SK-N-SH (cell line): ENCODE data around the gene DES. TPM values are rescaled to one million over a fixed set of nuclear protein-coding genes. Genes with fewer than 3 reads are reported as not detected.

Source experiments
- CTCF ChIA-PET: fragments of 300-600, 350-600 bp; formaldehyde crosslinking; extraction: SDS; loops from one replicate; lab custom pipeline; 2021; lab: Yijun Ruan, JAX
- POLR2A ChIA-PET: fragments of 350-600 bp; sonication (Branson Sonifier 250); formaldehyde crosslinking; extraction: SDS; loops from one replicate; lab custom pipeline; 2020; ENCODE audit warnings: antibody characterized with exemption, inconsistent platforms; lab: Yijun Ruan, JAX
- DNase-seq: peaks from one replicate; pipeline ENCODE4 v3.0.0; 2012
- H2AFZ ChIP-seq: fragments of 200-600 bp; sonication (generic); 2 replicates; pipeline ENCODE4 v1.8.1; 2016; ENCODE audit warnings: antibody characterized with exemption, mild to moderate bottlenecking, low read depth
- H3F3A ChIP-seq: fragments of 200-600 bp; sonication (generic); replicated peaks from 2 replicates; pipeline ENCODE3; 2016; ENCODE audit warnings: antibody characterized with exemption, mild to moderate bottlenecking; ENCODE audit not compliant: insufficient read depth
- H3K27ac ChIP-seq, 2 experiments: fragments of 200-500 bp in 1 of 2; fragments of 200-600 bp in 1 of 2; sonication (Bioruptor generic) in 1 of 2; sonication (generic), shearing (Covaris generic) in 1 of 2; 2 replicates each; pipeline versions ENCODE4 v1.5.1 to v1.6.1; 2014 to 2016; ENCODE audit warnings: low read depth in 2 of 2, inconsistent platforms in 1 of 2, low read length in 1 of 2, mild to moderate bottlenecking in 1 of 2, mixed read lengths in 1 of 2
- H3K27me3 ChIP-seq: fragments of 200-600 bp; sonication (generic), shearing (Covaris generic); 2 replicates; pipeline ENCODE4 v1.6.1; 2016; ENCODE audit warnings: mixed run types; ENCODE audit not compliant: insufficient read depth
- H3K36me3 ChIP-seq, 2 experiments: fragments of 200-500 bp in 1 of 2; fragments of 200-600 bp in 1 of 2; sonication (Bioruptor generic) in 1 of 2; sonication (generic) in 1 of 2; replicated peaks in 1 of 2; 2 replicates each; pipeline versions ENCODE3 to v1.5.1; 2014 to 2016; ENCODE audit warnings: low read length in 1 of 2, mild to moderate bottlenecking in 1 of 2; ENCODE audit not compliant: insufficient read depth in 2 of 2, control insufficient read depth in 1 of 2
- H3K4me1 ChIP-seq, 2 experiments: fragments of 200-500 bp in 1 of 2; fragments of 200-600 bp in 1 of 2; sonication (Bioruptor generic) in 1 of 2; sonication (generic), shearing (Covaris generic) in 1 of 2; 2 replicates each; pipeline versions ENCODE4 v1.5.1 to v1.6.1; 2014 to 2016; ENCODE audit warnings: low read depth in 1 of 2, low read length in 1 of 2, mixed run types in 1 of 2; ENCODE audit not compliant: insufficient read depth in 2 of 2, control insufficient read depth in 1 of 2
- H3K4me2 ChIP-seq: fragments of 200-600 bp; sonication (generic), shearing (Covaris generic); 2 replicates; pipeline ENCODE4 v1.6.1; 2017; ENCODE audit warnings: mixed run types
- H3K4me3 ChIP-seq, 2 experiments: fragments of 200-500 bp in 1 of 2; fragments of 200-600 bp in 1 of 2; sonication (Bioruptor generic) in 1 of 2; sonication (generic), shearing (Covaris generic) in 1 of 2; 2 replicates each; pipeline versions ENCODE4 v1.5.1 to v1.8.1; 2014 to 2016; ENCODE audit warnings: low read depth in 2 of 2, inconsistent platforms in 1 of 2, low read length in 1 of 2, mild to moderate bottlenecking in 1 of 2, mixed read lengths in 1 of 2, moderate library complexity in 1 of 2
- H3K79me2 ChIP-seq: fragments of 200-600 bp; sonication (generic); 2 replicates; pipeline ENCODE4 v1.8.1; 2017; ENCODE audit warnings: mild to moderate bottlenecking; ENCODE audit not compliant: insufficient read depth
- H3K9ac ChIP-seq: fragments of 200-600 bp; sonication (generic); 2 replicates; pipeline ENCODE4 v1.6.1; 2017; ENCODE audit warnings: mixed run types
- H3K9me2 ChIP-seq: fragments of 200-600 bp; sonication (generic); 2 replicates; pipeline ENCODE4 v1.6.1; 2017; ENCODE audit warnings: mixed run types
- H3K9me3 ChIP-seq: fragments of 200-600 bp; sonication (generic); 2 replicates; pipeline ENCODE4 v1.6.1; 2017; ENCODE audit warnings: mixed run types, mild to moderate bottlenecking, moderate library complexity
- H4K20me1 ChIP-seq: fragments of 200-600 bp; sonication (generic); 2 replicates; pipeline ENCODE4 v1.6.1; 2017; ENCODE audit warnings: mild to moderate bottlenecking, mixed run types; ENCODE audit not compliant: insufficient read depth
- EP300 ChIP-seq, 2 experiments: IDR thresholded peaks; 2 replicates each; pipeline versions ENCODE4 v1.4.0 to v1.6.1; 2012; ENCODE audit warnings: borderline replicate concordance in 1 of 2, low read depth in 1 of 2, low read length in 1 of 2
- FOSL2 ChIP-seq: IDR thresholded peaks from 2 replicates; pipeline ENCODE4 v1.4.0; 2012; ENCODE audit warnings: low read depth, mild to moderate bottlenecking, moderate library complexity, borderline replicate concordance
- FOXJ3 ChIP-seq: sonication (generic); formaldehyde crosslinking; IDR thresholded peaks from 2 replicates; pipeline ENCODE4 v1.5.1; 2020; ENCODE audit warnings: mild to moderate bottlenecking, missing genetic modification reagents
- FOXM1 ChIP-seq: IDR thresholded peaks from 2 replicates; pipeline ENCODE4 v1.4.0; 2012; ENCODE audit warnings: low read depth, mild to moderate bottlenecking
- IRF3 ChIP-seq: fragments of 150-350 bp; IDR thresholded peaks from 2 replicates; pipeline ENCODE4 v1.6.1; 2016; ENCODE audit warnings: mild to moderate bottlenecking, low read depth, low read length
- JUND ChIP-seq: IDR thresholded peaks from 2 replicates; pipeline ENCODE4 v1.4.0; 2012
- MAX ChIP-seq: IDR thresholded peaks from 2 replicates; pipeline ENCODE4 v1.4.0; 2012; ENCODE audit warnings: low read depth
- MXI1 ChIP-seq: IDR thresholded peaks from 2 replicates; pipeline ENCODE4 v1.6.1; 2012; ENCODE audit warnings: mild to moderate bottlenecking, low read depth, low read length, improper control_type of control experiment
- PBX3 ChIP-seq: IDR thresholded peaks from 2 replicates; pipeline ENCODE4; 2012
- POLR2AphosphoS5 ChIP-seq: IDR thresholded peaks from 2 replicates; pipeline ENCODE4 v1.6.1; 2012; ENCODE audit warnings: low read depth, low read length
- RCOR1 ChIP-seq: fragments of 150-350 bp; IDR thresholded peaks from 2 replicates; pipeline ENCODE4 v1.6.1; 2017; ENCODE audit warnings: antibody characterized with exemption, low read length
- REST ChIP-seq: IDR thresholded peaks from 2 replicates; pipeline ENCODE4 v1.6.1; 2012; ENCODE audit warnings: mild to moderate bottlenecking, low read depth, low read length, moderate library complexity
- RXRA ChIP-seq: IDR thresholded peaks from 2 replicates; pipeline ENCODE4 v1.4.0; 2012; ENCODE audit warnings: low read depth, mild to moderate bottlenecking, borderline replicate concordance
- TAF1 ChIP-seq: IDR thresholded peaks from 2 replicates; pipeline ENCODE4 v1.6.1; 2012; ENCODE audit warnings: low read depth, mild to moderate bottlenecking, low read length, moderate library complexity, borderline replicate concordance
- TEAD4 ChIP-seq: IDR thresholded peaks from 2 replicates; pipeline ENCODE4 v1.4.0; 2012; ENCODE audit warnings: mild to moderate bottlenecking, borderline replicate concordance; ENCODE audit not compliant: insufficient read depth
- USF1 ChIP-seq: IDR thresholded peaks from 2 replicates; pipeline ENCODE4 v1.4.0; 2012; ENCODE audit warnings: low read depth, borderline replicate concordance
- USF2 ChIP-seq: fragments of 150-350 bp; IDR thresholded peaks from 2 replicates; pipeline ENCODE4 v1.6.1; 2017; ENCODE audit warnings: antibody characterized with exemption, low read length, low read depth, borderline replicate concordance
- YY1 ChIP-seq: IDR thresholded peaks from 2 replicates; pipeline ENCODE4 v1.4.0; 2012; ENCODE audit warnings: low read depth, mild to moderate bottlenecking
- ZBTB33 ChIP-seq: IDR thresholded peaks from 2 replicates; pipeline ENCODE4 v1.4.0; 2012; ENCODE audit warnings: low read depth, borderline replicate concordance
- WGBS: methylation state at CpG from one replicate; pipeline ENCODE4 v1.1.6; 2017; ENCODE audit warnings: low lambda C conversion rate; 5-methylcytosine and 5-hydroxymethylcytosine counted together
- polyA plus RNA-seq, 3 experiments: library from polyadenylated mRNA; depleted of rRNA; stranded (reverse); fragments of >200 nt; gene quantifications; 2 replicates each; pipeline ENCODE4 v1.2.3, GENCODE V29; 2012

DES gene
- polyA plus RNA-seq, 1 of the 3 experiments (the other 2 are of a cell fraction): 0.21 TPM

- TF ChIP-seq TAF1 (no peak), RXRA (no peak), MXI1 (no peak), IRF3 (no peak), RCOR1 (no peak)
These were observed 42.9 kb downstream of the DES start (continued) for GRCh38 chr2:219461047-219461514.

GRCh38 chr2:219461669-219462068, 43.5 kb downstream of the DES start:
- Histone ChIP-seq H2AFZ (no peak overlapping the region), H3K79me2 (peaks cover 9% of the 10 kb centered on the region; the same call in 1 of the 2 replicates), H3K9me2 (no peaks in the 10 kb centered on the region), H3K9me3 (no peaks in the 10 kb centered on the region), H3K4me1 (peaks cover 17 to 27% of the 10 kb centered on the region in 2 experiments), H3F3A (peaks cover 9% of the 10 kb centered on the region), H3K36me3 (peaks cover 26 to 42% of the 10 kb centered on the region in 2 experiments), H4K20me1 (no peaks in the 10 kb centered on the region), H3K9ac (no peak overlapping the region), H3K27me3 (no peaks in the 10 kb centered on the region), H3K4me3 (no peak overlapping the region), H3K4me2 (peak overlapping the region; percentile 78; the same call in 1 of the 2 replicates), H3K27ac (peak overlapping the region in 1 of 2 experiments; percentile 92; a peak in 1 of 4 replicates)
- ChIA-PET POLR2A (interaction anchor here (1.1 to 2.0 kb wide), 5 partner anchors 14 to 65 kb away, joined by 5 to 15 read pairs (median 8); partner anchors contain the start of genes ASIC4 and GMPPA), CTCF (interaction anchor here (0.5 to 10.9 kb wide), 11 partner anchors 11 to 228 kb away, joined by 3 to 159 read pairs (median 5); a partner anchor contains a TSS)
- DNase-seq: no peak
- 63% methylated on average over 1 of the region's 14 CpGs for WGBS
- TF ChIP-seq JUND (no peak), REST (no peak), IRF3 (no peak), ZBTB33 (no peak), EP300 (IDR thresholded peaks at IDR 0.05; ENCODE audit: borderline replicate concordance in 1 of 2, low read depth in 1 of 2, low read length in 1 of 2) (no peak), FOXM1 (no peak), POLR2AphosphoS5 (no peak), MAX (no peak), FOXJ3 (CRISPR knock-in tag) (no peak), USF1 (no peak), TEAD4 (no peak), RXRA (no peak), USF2 (no peak), YY1 (no peak), PBX3 (no peak), FOSL2 (no peak)
